ENCODE measurements around the gene KCNQ5. TPM values are rescaled to one million over a fixed set of nuclear protein-coding genes. Genes with fewer than 3 reads are reported as not detected.

The KCNQ5 gene
- total RNA-seq, 1 donor from 2014 or later, result 10.1 TPM

DNA sequence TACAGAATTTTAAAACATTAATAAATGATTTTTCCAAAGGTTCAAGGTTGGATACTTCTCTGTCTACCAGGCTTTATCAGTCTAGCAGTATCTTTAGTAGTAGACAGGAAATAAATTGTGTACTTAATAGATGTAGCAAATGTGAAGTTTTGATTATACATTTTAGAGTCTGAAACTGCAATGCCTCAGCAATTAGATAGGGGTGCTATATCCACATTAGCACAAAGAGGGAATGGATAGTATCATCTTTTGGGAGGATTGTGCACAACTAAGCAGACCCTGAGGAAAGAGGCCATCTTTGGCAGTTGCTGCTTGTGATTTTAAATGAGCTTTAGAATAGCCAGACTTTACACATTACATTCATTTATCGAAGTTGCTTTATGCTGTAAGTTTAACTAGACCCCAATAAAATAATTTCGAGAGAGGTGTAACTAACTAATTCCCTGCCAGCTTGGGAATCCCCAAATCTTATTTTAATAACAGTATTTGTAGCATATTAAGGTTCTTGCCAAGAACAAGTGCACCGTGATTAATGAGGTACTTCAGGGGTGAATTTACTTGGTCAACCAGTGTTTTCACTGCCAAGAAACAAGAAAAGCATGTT is 2.8 kb downstream of the KCNQ5 start:
- H3K4me1 Mint-ChIP-seq, result peaks cover 47% of the 10 kb centered on the region
- H3K36me3 Mint-ChIP-seq (ENCODE audit: low read depth), result peaks cover 8% of the 10 kb centered on the region
- ATAC-seq (ENCODE audit: low read depth) (no peak), DNase-seq (no peak)
- intact Hi-C loops (cut with micrococcal nuclease), result loop anchor here (5.0 to 10.0 kb wide), 6 partner anchors 198 to 1028 kb away; partner anchors contain the start of genes CGAS, DDX43 and SLC17A5
- TF ChIP-seq, protein P1, sequence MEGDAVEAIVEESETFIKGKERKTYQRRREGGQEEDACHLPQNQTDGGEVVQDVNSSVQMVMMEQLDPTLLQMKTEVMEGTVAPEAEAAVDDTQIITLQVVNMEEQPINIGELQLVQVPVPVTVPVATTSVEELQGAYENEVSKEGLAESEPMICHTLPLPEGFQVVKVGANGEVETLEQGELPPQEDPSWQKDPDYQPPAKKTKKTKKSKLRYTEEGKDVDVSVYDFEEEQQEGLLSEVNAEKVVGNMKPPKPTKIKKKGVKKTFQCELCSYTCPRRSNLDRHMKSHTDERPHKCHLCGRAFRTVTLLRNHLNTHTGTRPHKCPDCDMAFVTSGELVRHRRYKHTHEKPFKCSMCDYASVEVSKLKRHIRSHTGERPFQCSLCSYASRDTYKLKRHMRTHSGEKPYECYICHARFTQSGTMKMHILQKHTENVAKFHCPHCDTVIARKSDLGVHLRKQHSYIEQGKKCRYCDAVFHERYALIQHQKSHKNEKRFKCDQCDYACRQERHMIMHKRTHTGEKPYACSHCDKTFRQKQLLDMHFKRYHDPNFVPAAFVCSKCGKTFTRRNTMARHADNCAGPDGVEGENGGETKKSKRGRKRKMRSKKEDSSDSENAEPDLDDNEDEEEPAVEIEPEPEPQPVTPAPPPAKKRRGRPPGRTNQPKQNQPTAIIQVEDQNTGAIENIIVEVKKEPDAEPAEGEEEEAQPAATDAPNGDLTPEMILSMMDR (IDR thresholded peaks at IDR 0.05), result no peak
- POLR2A ChIA-PET, result no interaction called here
- H3K27ac Mint-ChIP-seq, result peak overlapping the region; percentile 13
- H3K9me3 Mint-ChIP-seq, result no peaks in the 10 kb centered on the region
- CTCF ChIA-PET, result interaction anchor here (2.5 kb wide), 1 partner anchor 8 kb away, joined by 11 read pairs; no protein-coding TSS in a partner anchor
- no peaks in the 10 kb centered on the region for H3K27me3 Mint-ChIP-seq
- H3K4me3 Mint-ChIP-seq, result peak overlapping the region; percentile 21

- peak overlapping the region; percentile 28 for H3K27ac Mint-ChIP-seq
- ATAC-seq (ENCODE audit: low read depth), result no peak
- CTCF ChIA-PET, result interaction anchor here (0.8 to 2.5 kb wide), 2 partner anchors 10 to 504 kb away, joined by 3 to 11 read pairs; no protein-coding TSS in a partner anchor
- H3K4me1 Mint-ChIP-seq, result peaks cover 33% of the 10 kb centered on the region
- intact Hi-C loops (cut with micrococcal nuclease), result loop anchor here (10.0 kb wide), 2 partner anchors 299 to 769 kb away; partner anchors contain the start of gene DDX43
- H3K27me3 Mint-ChIP-seq, result no peaks in the 10 kb centered on the region
- POLR2A ChIA-PET, result interaction anchor here (1.0 to 1.2 kb wide), 2 partner anchors 24 to 63 kb away, joined by 3 to 4 read pairs; no protein-coding TSS in a partner anchor
- no peak overlapping the region for H3K4me3 Mint-ChIP-seq
- DNase-seq, result no peak
- H3K36me3 Mint-ChIP-seq (ENCODE audit: low read depth), result peaks cover 6% of the 10 kb centered on the region
- no peaks in the 10 kb centered on the region for H3K9me3 Mint-ChIP-seq
- TF ChIP-seq, protein P1 (IDR thresholded peaks at IDR 0.05), result no peak
Observed at GRCh38 chr6:72626126-72626525, 4.3 kb downstream of the KCNQ5 start.

- peaks cover 30% of the 10 kb centered on the region for H3K4me1 Mint-ChIP-seq
- peaks cover 7% of the 10 kb centered on the region for H3K36me3 Mint-ChIP-seq (ENCODE audit: low read depth)
- no peaks in the 10 kb centered on the region for H3K27me3 Mint-ChIP-seq
- no peak overlapping the region for H3K27ac Mint-ChIP-seq
- ChIA-PET POLR2A (interaction anchor here (1.6 kb wide), 1 partner anchor 22 kb away, joined by 4 read pairs; no protein-coding TSS in a partner anchor), CTCF (interaction anchor here (1.6 kb wide), 1 partner anchor 11 kb away, joined by 4 read pairs; no protein-coding TSS in a partner anchor)
- DNase-seq, result no peak
- TF ChIP-seq, protein P1 (IDR thresholded peaks at IDR 0.05), result no peak
- intact Hi-C loops (cut with micrococcal nuclease), result loop anchor here (10.0 kb wide), 2 partner anchors 297 to 767 kb away; partner anchors contain the start of gene DDX43
- no peak overlapping the region for H3K4me3 Mint-ChIP-seq
- no peak for ATAC-seq (ENCODE audit: low read depth)
- no peaks in the 10 kb centered on the region for H3K9me3 Mint-ChIP-seq
Observed at GRCh38 chr6:72627539-72627938, 5.7 kb downstream of the KCNQ5 start.

DNA sequence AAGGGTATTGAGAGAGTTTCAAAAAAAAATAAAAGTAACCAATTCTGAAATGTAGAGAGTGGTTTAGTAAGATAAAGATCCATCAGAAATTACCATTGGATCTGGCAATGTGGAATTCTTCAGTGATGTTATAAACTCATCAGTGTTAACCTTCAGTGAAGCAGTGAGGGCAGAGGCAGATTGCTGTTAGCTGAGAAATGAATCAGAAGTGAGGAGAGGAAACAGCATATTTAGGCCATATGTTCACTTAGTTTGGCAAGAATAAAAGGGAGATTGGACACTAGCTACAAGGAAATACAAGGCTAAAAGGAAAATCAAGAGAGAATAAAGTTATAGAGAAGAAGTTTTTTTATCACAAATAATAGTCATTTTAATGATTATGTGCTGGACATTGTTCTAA is 9.6 kb downstream of the KCNQ5 start:
- H3K4me3 Mint-ChIP-seq, result no peak overlapping the region
- intact Hi-C loops (cut with micrococcal nuclease), result no loop called here
- ChIA-PET POLR2A (no interaction called here), CTCF (interaction anchor here (0.6 kb wide), 1 partner anchor 14 kb away, joined by 3 read pairs; no protein-coding TSS in a partner anchor)
- H3K36me3 Mint-ChIP-seq (ENCODE audit: low read depth), result peaks cover 7% of the 10 kb centered on the region
- DNase-seq (no peak), ATAC-seq (ENCODE audit: low read depth) (no peak)
- H3K27me3 Mint-ChIP-seq, result no peaks in the 10 kb centered on the region
- no peak overlapping the region for H3K27ac Mint-ChIP-seq
- H3K4me1 Mint-ChIP-seq, result peaks cover 17% of the 10 kb centered on the region
- TF ChIP-seq, protein P1 (IDR thresholded peaks at IDR 0.05), result no peak
- H3K9me3 Mint-ChIP-seq, result no peaks in the 10 kb centered on the region

DNA sequence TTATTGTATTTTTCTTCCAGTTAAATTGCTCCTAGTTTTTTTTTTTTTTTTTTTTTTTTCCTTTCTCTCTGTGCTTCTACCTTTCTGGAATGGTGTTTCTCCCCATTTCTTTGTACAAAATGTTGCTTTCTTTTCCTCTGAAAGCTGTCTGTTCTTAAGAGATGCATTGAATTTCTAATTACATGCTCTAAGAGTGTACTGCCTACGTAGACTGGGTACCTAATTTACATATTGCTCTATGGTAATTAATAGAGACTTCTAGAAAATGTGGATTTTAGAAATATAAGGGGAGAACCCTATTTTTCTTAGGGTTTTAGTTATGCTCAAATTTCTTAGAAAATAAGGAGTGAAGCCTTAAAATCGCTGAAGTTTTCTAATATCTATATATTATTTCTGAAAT is 13.8 kb downstream of the KCNQ5 start:
- TF ChIP-seq, protein P1 (IDR thresholded peaks at IDR 0.05), result no peak
- POLR2A ChIA-PET, result interaction anchor here (0.8 to 2.2 kb wide), 2 partner anchors 13 to 14 kb away, joined by 4 to 8 read pairs; partner anchors contain the start of gene KCNQ5
- ATAC-seq (ENCODE audit: low read depth) (no peak), DNase-seq (no peak)
- Mint-ChIP-seq H3K4me3 (no peak overlapping the region), H3K36me3 (ENCODE audit: low read depth) (peaks cover 7% of the 10 kb centered on the region), H3K9me3 (no peaks in the 10 kb centered on the region), H3K27ac (no peak overlapping the region), H3K4me1 (peaks cover 19% of the 10 kb centered on the region), H3K27me3 (no peaks in the 10 kb centered on the region)
- CTCF ChIA-PET, result interaction anchor here (1.6 kb wide), 1 partner anchor 19 kb away, joined by 5 read pairs; no protein-coding TSS in a partner anchor
- intact Hi-C loops (cut with micrococcal nuclease), result no loop called here

Measured in activated B cell treated with CpG ODN at 0.5 μM for 24 hours (primary cell).